ENCODE results near the gene CDH4.

CDH4 gene

GRCh38 chr20:61533231-61533631 is 281.2 kb downstream of the CDH4 start:
- no peak for DNase-seq (ENCODE audit: low read depth in 2 of 2)

DNA sequence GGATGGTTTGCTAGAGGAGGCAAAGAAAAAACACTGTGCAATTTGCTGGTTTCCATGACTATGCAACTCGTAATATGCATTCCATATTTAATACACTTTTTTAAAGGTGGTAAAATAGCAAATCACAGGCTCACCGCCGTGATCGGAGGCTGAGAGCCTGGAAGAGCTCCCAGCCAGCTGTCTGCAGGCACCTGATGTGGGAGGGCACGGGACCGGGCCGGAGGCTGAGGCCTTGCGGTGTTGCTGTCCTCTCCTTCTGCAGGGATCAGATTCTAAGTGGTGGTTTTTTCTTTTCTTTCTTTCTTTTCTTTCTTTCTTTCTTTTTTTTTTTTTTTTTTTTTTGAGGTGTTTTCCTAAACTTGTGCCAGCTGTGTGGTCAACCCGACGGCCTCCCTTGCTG is 282.3 kb downstream of the CDH4 start:
- DNase-seq (ENCODE audit: low read depth in 2 of 2): no peak

- no peak for DNase-seq (ENCODE audit: low read depth in 2 of 2)
Measured at GRCh38 chr20:61535091-61535490, 283.0 kb downstream of the CDH4 start.

DNA sequence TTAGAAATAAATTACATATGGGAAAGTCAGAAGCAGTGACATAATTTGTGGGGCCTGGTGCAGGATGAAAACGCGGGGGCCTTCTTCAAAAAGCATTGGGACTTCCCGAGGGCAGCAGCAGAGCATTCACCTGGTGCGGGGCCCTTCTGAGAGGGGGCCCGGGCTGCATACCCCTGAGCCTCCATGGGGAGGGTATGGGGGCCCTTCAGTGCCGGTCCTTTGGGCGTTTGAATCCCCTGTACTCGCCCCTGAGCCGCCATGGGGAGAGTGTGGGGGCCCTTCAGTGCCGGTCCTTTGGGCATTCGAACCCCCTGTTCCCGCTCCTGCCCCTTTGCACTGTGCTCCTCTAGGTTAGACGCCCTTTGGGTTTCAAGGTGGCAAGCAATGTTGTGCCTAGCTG is 283.5 kb downstream of the CDH4 start:
- no peak for DNase-seq (ENCODE audit: low read depth in 2 of 2)

- DNase-seq (ENCODE audit: low read depth in 2 of 2): no peak
Measured at GRCh38 chr20:61535956-61536355, 283.9 kb downstream of the CDH4 start.

DNA sequence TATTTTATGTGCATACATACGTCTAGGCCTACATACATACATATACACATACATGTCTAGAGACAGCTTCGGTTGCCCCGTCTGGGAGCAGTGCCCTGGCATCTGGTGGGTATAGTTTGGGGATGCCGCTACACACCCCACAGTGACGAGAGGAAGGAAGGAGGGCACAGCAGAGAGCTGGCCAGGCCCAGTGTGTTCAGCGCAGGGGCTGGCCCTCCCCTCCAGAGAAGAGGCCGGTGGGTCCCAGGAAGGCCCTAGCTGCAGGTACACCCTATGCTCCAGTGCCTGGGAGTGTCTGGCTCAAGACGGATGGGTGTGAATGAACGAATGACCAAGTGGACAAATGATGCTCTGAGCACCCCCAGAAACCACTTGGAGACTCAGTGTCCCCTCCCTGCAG is 284.6 kb downstream of the CDH4 start:
- no peak for DNase-seq (ENCODE audit: low read depth in 2 of 2)

DNA sequence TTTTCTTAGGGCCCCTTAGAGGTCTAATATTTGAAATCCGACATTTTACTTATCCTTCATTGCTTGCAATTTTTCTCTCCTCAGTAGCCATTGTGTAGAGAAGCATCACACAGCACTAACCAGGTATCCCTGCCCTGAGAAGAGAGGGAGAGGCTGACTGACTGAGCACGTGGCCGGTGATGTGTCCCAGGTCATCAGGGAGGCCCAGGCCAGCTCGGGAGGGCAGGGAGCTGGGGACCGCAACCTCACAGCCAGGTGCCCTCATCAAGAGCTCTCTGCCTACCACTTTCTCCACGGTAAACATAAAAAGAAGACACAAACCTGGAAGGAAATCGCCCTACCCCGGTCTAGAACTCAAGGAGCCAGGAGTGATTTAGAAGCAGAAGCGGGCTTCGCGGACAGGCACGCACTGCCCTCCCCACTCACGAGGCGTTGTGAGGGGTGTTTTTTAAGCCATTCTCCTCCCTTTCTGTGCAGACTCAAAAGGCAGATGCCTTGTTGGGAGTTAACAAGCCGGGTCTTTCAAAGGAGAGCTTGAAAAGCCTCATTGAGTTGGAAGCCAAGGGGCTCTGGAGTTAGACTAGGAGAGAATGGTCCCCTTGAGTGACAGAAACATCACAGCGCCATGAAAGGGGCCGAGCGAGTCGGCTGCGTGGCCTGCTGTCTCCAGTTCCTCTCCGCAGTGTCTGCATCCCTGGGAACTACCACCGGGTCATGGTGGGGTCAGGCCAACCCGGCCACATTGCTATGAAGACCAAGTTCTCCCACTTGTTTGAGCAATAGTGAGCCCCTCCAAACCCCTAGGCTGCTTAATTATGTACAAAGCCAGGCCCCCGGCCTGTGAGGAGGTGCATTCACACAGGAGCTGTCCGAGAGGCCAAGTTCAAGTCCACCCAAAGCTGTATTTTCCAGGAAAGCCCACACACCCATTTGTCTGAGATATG is 285.4 kb downstream of the CDH4 start:
- no peak for DNase-seq (ENCODE audit: low read depth in 2 of 2)

DNA sequence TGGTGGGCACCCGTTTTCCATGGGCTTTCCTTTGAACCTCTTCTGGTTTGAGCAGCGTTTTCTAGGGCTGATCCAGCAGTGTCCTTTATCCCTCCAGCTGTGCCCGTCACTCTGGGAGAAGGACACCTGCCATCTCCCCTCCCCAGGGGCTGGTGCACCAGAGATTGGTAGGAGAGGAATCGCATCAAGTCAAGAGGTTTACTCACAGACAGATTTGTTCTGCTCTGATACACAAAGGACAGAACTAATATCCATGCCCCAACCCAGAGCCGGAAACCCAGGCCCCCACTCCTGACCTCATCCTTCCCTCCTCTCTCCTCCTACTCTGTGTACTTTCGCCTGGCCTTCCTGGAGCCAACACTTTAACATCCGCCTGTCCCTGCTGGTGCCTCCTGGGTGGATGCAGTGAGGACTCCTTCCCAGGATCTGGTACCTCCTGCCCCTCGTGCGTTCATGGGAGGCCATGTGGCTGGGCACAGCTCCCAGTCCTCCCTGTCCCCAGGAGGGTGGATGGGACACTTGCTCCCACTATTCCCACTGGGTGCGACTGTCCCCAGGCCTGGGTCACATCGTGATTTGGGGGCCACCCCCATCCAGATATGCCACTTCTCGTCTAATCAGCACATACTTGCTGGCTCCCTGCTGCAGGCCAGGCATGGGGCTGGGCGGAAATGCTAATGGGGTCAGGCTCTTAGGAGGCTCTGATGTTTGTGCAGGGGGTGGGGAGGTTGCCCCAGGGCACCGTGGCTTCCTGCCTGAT is 286.3 kb downstream of the CDH4 start:
- no peak for DNase-seq (ENCODE audit: low read depth in 2 of 2)

DNA sequence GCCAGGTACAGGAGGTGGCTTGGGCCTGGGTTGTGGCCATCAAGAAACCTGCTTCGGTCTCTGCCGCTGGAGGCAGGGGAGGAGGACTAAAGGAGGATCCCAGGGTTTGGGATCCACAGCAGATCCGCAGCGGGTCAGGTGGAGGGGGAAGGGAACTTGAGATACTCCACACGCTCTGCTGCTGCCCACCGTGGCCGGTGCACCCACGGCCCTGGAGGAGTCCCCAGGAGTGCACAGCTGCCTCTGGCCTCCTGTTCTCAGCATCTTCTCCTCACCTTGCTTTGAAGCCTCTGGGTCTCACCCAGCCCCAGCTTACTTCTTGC is 286.8 kb downstream of the CDH4 start:
- DNase-seq (ENCODE audit: low read depth in 2 of 2): no peak

GRCh38 chr20:61539706-61540360 is 287.8 kb downstream of the CDH4 start:
- no peak for DNase-seq (ENCODE audit: low read depth in 2 of 2)

DNA sequence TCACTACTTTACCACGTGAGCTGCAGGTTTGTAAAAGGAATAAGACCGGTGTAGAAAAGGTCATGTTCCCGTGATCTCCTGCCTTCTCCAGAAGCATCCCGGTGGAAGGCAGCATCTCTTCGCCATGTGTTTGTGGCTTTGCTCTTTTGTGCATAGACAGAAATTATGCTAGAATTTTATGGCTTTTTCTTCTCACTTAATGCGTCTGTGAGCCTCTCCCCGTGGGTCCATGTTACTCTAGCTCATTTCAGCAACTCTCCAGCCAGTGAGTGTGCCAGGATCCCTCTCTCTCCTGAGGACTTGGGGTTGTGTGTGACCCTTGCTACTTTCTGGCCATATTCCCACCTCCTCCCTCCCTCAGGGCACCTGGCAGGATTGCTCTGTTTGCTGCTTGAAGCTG is 289.5 kb downstream of the CDH4 start:
- no peak for DNase-seq (ENCODE audit: low read depth in 2 of 2)

GRCh38 chr20:61543086-61543485 is 291.0 kb downstream of the CDH4 start:
- DNase-seq (ENCODE audit: low read depth in 2 of 2): no peak

- DNase-seq (ENCODE audit: low read depth in 2 of 2): no peak
Measured at GRCh38 chr20:61543931-61544745, 292.1 kb downstream of the CDH4 start.

- DNase-seq (ENCODE audit: low read depth in 2 of 2): no peak
Measured at GRCh38 chr20:61544910-61545889, 293.1 kb downstream of the CDH4 start.

DNA sequence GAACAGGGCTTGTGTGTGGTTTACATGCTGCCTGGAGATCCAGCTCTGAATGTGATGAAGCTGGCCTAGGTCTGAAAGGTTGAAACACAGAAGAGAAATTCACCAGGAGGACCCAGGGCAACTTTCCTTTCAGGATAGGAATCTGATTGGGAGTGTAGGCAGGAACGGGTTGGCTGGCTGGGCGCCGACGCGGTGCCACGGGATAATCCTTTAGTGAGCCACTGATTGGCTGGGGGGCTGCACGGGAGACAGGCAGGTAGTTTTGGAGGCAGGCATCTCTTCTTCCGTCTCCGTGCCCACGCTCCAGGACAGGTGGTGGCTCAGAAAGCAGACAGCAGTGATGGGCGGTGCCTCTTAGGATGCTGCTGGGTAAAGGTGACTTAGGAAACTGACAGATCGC is 294.6 kb downstream of the CDH4 start:
- no peak for DNase-seq (ENCODE audit: low read depth in 2 of 2)

DNA sequence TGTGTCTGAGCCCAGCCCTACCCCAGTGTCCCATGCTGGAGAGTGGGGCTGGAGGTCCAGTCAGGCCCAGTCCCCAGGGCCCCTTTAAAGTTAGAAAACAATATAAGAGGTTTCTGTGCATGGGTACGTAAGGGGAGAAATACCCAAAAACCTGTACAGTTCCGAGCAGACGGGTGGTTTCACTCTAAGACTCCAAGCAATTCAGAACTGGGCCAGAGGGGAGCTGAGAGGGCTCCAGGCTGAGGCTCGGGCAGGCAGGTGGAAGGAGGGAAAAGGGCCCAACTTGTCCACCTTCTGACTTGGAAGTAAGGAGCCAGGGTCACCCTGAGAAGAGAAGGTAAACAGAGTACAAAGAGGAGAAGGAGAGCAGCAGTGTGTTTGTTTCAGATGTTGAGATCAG is 296.0 kb downstream of the CDH4 start:
- DNase-seq (ENCODE audit: low read depth in 2 of 2): no peak

DNA sequence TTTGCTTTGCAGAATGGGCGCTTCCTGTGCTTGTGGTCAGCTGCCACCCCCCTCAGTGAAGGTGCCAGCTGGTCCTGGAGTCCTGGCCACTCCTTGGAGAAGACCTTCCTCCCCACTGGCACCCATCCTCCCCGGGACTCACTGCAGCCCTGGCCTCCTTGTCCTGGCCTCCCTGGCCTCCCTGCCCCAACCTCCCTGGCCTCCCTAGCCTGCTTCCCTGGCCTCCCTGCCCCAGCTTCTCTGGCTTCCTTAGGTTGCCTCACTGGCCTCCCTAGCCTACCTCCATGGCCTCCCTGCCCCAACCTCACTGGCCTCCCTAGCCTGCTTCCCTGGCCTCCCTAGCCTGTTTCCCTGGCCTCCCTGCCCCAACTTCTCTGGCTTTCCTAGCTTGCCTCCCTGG is 297.8 kb downstream of the CDH4 start:
- DNase-seq (ENCODE audit: low read depth in 2 of 2): no peak

- no peak for DNase-seq (ENCODE audit: low read depth in 2 of 2)
Measured at GRCh38 chr20:61551401-61551800, 299.3 kb downstream of the CDH4 start.

DNA sequence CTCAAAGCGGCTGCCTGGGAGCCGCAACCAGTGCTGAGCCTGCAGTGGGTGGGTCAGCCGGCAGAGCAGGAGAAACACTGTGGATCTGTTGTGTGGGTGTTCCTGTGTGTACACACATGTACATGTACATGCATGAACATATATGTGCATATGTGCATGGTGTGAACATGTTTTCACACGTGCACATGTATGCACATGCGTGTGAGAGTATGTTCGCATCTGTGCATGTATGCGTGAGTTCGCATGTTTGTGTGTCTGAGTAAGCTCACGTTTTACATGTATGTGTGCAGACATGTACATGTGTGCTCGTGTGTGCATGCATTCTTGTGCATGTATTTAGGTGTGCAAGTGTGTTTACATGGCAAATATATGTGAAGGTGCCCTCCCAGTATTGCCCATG is 302.6 kb downstream of the CDH4 start:
- DNase-seq (ENCODE audit: low read depth in 2 of 2): no peak

- DNase-seq (ENCODE audit: low read depth in 2 of 2): no peak
Measured at GRCh38 chr20:61555566-61555965, 303.5 kb downstream of the CDH4 start.

GRCh38 chr20:61556111-61556510 is 304.1 kb downstream of the CDH4 start:
- no peak for DNase-seq (ENCODE audit: low read depth in 2 of 2)

Measured in stimulated activated CD4-positive, alpha-beta T cell treated with anti-CD3 and anti-CD28 coated beads, Interleukin-4, amount 100 ng/mL, for 48 hours (primary cell).